ENCODE measurements around the gene GOLGA6A. TPM values are rescaled to one million over a fixed set of nuclear protein-coding genes. Genes with fewer than 3 reads are reported as not detected.
"Not testable (repeated sequence)": the region's sequence is repeated elsewhere in the genome, so short reads cannot be mapped to it uniquely, and the experiment has no call there.

GOLGA6A gene
- total and polyA plus RNA-seq, 2 experiments from 2014 or later = not detected

DNA sequence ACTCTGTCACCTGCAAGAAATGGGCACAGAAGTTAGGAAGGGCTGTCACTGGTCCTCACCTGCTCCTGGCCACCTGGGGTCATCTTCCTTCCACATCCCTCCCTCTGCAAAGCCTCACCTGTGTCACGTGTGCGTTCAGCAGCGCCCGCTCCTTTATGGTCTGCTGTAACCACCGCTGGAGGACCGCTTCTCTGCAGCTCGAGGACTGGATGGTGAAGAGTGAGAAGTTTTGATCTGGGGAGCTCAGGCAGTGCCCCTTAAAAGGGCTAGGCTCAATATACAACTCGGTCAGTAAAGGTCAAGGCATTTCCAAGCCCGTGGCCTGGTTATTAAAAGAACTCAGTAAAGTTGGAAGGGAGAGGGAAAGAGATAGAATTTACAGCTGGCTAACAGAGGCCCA, 6.6 kb downstream of the GOLGA6A start:
- not testable (repeated sequence) for H2AFZ ChIP-seq; H3K9me2 ChIP-seq (replicated peaks; ENCODE audit: insufficient read depth); H3K27me3 ChIP-seq; H3K4me1 ChIP-seq (ENCODE audit: insufficient read depth); H3K4me3 ChIP-seq; DNase-seq (ENCODE audit: low spot score); H3K79me2 ChIP-seq; H3K4me2 ChIP-seq; H3K36me3 ChIP-seq (replicated peaks; ENCODE audit: insufficient read depth, low read depth); H3K9me3 ChIP-seq (ENCODE audit: low read depth); H3K27ac ChIP-seq; H4K20me1 ChIP-seq (ENCODE audit: insufficient read depth, poor library complexity, severe bottlenecking)
- 76% methylated on average over 9 of the region's 9 CpGs for WGBS (ENCODE audit: low lambda C conversion rate, missing lambda C conversion rate)

DNA sequence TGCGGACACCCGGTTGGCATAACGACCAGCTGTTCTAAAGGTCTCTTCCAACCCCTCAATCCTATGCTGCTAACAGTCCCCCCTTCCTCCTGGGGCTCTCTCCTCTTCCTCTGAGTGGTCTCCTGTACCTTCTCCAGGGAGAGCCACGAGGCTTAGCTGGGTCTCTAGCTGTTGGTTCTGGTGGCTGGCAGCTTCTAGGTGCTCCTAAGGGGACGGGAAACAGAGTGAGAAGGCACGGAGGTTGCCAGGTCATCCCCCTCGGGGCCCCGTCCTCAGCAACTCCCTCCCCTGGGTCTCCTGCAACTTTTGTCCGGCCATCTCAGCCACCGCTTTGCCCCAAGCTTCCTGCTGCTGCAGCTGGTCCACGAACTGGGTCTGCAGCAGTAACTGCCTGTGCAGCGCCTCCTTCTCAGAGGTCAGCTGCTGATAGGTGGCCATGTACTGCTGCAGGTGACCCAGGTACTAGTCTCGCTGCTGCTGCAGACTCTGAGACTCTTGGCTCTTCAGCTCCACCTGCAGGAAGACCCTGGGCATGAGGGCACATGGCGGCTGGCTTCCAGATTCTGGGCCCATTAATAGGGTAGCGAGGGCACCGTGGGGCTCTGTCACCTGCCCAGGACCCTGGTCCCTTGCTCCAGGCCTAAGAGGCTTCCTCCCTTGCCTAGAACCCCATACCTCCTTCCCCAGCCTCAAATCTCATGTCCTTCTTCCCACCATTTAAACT, 9.6 kb downstream of the GOLGA6A start:
- H3K9me2 ChIP-seq (replicated peaks; ENCODE audit: insufficient read depth); H3K4me1 ChIP-seq (ENCODE audit: insufficient read depth); H3K27ac ChIP-seq; H3K4me2 ChIP-seq; H3K4me3 ChIP-seq; H3K79me2 ChIP-seq; H2AFZ ChIP-seq; H3K27me3 ChIP-seq; H3K9me3 ChIP-seq (ENCODE audit: low read depth); DNase-seq (ENCODE audit: low spot score); H3K36me3 ChIP-seq (replicated peaks; ENCODE audit: insufficient read depth, low read depth); H4K20me1 ChIP-seq (ENCODE audit: insufficient read depth, poor library complexity, severe bottlenecking): not testable (repeated sequence)
- 54% methylated on average over 9 of the region's 16 CpGs for WGBS (ENCODE audit: low lambda C conversion rate, missing lambda C conversion rate)
- TF ChIP-seq CTCF (IDR thresholded peaks at IDR 0.05; ENCODE audit: poor library complexity) = peak; percentile 41

DNA sequence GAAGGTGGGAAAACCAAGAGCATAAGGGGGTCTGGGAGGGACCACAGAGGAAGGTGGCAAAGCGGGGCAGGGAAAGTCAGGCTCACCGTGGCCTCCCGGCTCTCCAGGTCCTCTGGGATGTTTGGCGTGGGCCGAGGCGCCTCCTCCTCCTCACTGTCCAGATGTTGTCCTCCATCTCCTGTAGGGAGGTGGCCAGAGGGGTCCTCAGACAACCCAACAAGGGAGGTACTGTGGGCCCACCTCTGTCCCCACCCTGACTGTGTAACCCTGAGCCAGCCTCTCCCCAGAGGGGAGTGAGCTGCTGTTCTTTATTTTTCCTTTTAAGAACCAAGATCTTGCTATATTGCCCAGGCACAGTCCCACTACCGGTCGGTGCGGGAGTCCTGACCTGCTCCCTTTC, 10.2 kb downstream of the GOLGA6A start:
- H3K9me2 ChIP-seq (replicated peaks; ENCODE audit: insufficient read depth); H3K4me2 ChIP-seq; H3K27ac ChIP-seq; H3K9me3 ChIP-seq (ENCODE audit: low read depth); H3K36me3 ChIP-seq (replicated peaks; ENCODE audit: insufficient read depth, low read depth); H2AFZ ChIP-seq; H3K27me3 ChIP-seq; H3K4me3 ChIP-seq; H3K4me1 ChIP-seq (ENCODE audit: insufficient read depth); H4K20me1 ChIP-seq (ENCODE audit: insufficient read depth, poor library complexity, severe bottlenecking); H3K79me2 ChIP-seq; DNase-seq (ENCODE audit: low spot score): not testable (repeated sequence)
- WGBS (ENCODE audit: low lambda C conversion rate, missing lambda C conversion rate) = 87% methylated on average over 3 of the region's 9 CpGs

- H3K27me3 ChIP-seq; DNase-seq (ENCODE audit: low spot score); H3K36me3 ChIP-seq (replicated peaks; ENCODE audit: insufficient read depth, low read depth); H3K9me3 ChIP-seq (ENCODE audit: low read depth); H3K79me2 ChIP-seq; H3K9me2 ChIP-seq (replicated peaks; ENCODE audit: insufficient read depth); H3K4me1 ChIP-seq (ENCODE audit: insufficient read depth); H3K4me3 ChIP-seq; H3K27ac ChIP-seq; H4K20me1 ChIP-seq (ENCODE audit: insufficient read depth, poor library complexity, severe bottlenecking); H3K4me2 ChIP-seq; H2AFZ ChIP-seq: not testable (repeated sequence)
- 93% methylated on average over 4 of the region's 6 CpGs for WGBS (ENCODE audit: low lambda C conversion rate, missing lambda C conversion rate)
Measured at GRCh38 chr15:74071645-74072044, 10.7 kb downstream of the GOLGA6A start.

DNA sequence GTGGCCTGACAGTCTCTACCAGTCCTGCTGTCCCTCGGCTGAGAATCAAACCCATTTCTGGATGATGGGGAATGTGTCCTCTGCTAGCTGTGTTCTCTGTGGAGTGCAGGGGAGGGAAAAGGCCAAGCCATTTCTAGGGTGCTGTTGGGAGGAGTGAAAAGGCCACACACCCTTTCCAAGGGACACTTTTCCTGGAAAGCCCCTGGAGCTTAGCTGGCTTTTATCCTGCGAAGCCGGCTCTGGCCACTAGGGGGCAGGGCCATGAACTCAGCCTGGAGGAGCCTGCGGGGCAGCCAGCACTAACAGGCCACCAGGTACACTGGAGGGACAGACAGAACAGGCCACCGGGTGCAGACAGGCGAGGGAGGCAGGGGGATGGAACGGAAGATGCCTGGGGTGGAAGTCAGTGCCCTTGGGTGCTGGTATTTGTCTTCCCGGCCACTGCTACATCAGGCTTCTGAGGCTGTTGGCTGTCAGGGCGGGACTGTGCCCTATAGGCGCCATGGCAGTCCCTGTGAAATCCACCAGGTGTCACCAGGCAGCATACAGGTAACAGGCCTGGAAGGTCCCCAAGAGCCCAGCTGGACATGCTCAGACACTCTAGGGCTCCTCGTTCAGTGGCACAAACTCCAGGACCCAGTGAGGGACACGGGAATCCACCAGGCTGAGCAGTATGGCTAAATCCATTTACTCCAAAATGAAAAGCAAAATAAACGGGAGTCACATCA, 16.5 kb downstream of the GOLGA6A start:
- H4K20me1 ChIP-seq (ENCODE audit: insufficient read depth, poor library complexity, severe bottlenecking); H3K36me3 ChIP-seq (replicated peaks; ENCODE audit: insufficient read depth, low read depth); H3K4me3 ChIP-seq; H3K79me2 ChIP-seq; H3K27me3 ChIP-seq; H2AFZ ChIP-seq; H3K9me3 ChIP-seq (ENCODE audit: low read depth); H3K9me2 ChIP-seq (replicated peaks; ENCODE audit: insufficient read depth); H3K27ac ChIP-seq; H3K4me1 ChIP-seq (ENCODE audit: insufficient read depth); DNase-seq (ENCODE audit: low spot score): not testable (repeated sequence)
- peak; percentile 58 for TF ChIP-seq CTCF (IDR thresholded peaks at IDR 0.05; ENCODE audit: poor library complexity)
- H3K4me2 ChIP-seq = peak overlapping the region; percentile 53
- 13% methylated on average over 8 of the region's 13 CpGs for WGBS (ENCODE audit: low lambda C conversion rate, missing lambda C conversion rate)

DNA sequence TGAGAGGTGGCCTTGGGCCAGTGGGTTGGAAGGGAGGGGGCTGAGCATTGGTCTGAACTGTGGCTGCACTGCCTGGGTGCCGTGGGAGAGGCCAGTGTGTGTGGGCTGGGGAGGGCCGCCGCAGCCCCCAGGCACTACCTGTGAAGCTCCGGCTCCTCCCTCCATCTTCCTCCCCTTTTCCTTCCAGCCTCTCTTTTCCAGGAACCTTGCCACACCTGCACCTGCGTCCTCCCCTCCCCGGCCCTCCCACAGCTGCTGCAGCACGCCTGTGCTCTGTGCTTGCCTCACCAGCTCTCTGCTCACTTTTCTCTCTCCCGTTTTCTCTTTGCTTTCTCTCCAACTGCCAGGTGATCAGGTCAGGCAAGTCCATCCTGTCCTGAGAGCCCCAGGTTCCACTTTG, 17.5 kb downstream of the GOLGA6A start:
- H3K36me3 ChIP-seq (replicated peaks; ENCODE audit: insufficient read depth, low read depth); H3K9me2 ChIP-seq (replicated peaks; ENCODE audit: insufficient read depth); H3K9me3 ChIP-seq (ENCODE audit: low read depth); H4K20me1 ChIP-seq (ENCODE audit: insufficient read depth, poor library complexity, severe bottlenecking); H3K79me2 ChIP-seq; H3K27ac ChIP-seq; H3K4me3 ChIP-seq; H2AFZ ChIP-seq; H3K27me3 ChIP-seq; H3K4me2 ChIP-seq; H3K4me1 ChIP-seq (ENCODE audit: insufficient read depth): not testable (repeated sequence)
- 68% methylated on average over 6 of the region's 8 CpGs for WGBS (ENCODE audit: low lambda C conversion rate, missing lambda C conversion rate)
- DNase-seq (ENCODE audit: low spot score) = peak; percentile 3

DNA sequence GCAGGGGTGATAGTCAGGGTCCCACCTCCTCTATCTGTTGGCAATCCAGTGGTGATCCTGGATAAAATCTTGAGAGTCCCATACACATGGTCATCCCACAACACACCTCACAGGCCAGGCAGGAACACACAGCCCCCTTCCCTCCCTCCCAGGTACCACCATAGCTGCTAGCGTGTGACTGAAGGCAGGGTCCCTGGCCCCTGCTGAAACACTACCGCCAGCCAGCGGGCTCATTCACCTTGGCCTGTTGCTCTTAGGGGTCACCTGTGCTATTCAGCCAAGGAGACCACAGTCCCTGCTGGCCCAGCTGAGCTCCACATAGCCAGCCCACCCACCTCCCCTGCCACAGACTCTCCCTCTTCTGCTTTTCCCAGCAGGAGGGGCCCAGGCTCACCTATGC, 18.2 kb downstream of the GOLGA6A start:
- H2AFZ ChIP-seq; H3K4me2 ChIP-seq; H3K36me3 ChIP-seq (replicated peaks; ENCODE audit: insufficient read depth, low read depth); H3K79me2 ChIP-seq; H4K20me1 ChIP-seq (ENCODE audit: insufficient read depth, poor library complexity, severe bottlenecking); H3K4me3 ChIP-seq; H3K27ac ChIP-seq; H3K4me1 ChIP-seq (ENCODE audit: insufficient read depth); H3K27me3 ChIP-seq; H3K9me2 ChIP-seq (replicated peaks; ENCODE audit: insufficient read depth); H3K9me3 ChIP-seq (ENCODE audit: low read depth); DNase-seq (ENCODE audit: low spot score): not testable (repeated sequence)
- 95% methylated on average over 3 of the region's 3 CpGs for WGBS (ENCODE audit: low lambda C conversion rate, missing lambda C conversion rate)
